NCI-H2081 treated with DMSO at 0.1 percent for 48 hours (cell line): ENCODE data around the gene CHRNB1.

ENCODE experiments used
- DNase-seq: peaks from one replicate; lab custom pipeline; 2025; lab: John Stamatoyannopoulos, UW

The CHRNB1 gene

GRCh38 chr17:7484919-7485377 is 40.1 kb downstream of the CHRNB1 start:
- no peak for DNase-seq

GRCh38 chr17:7486181-7486580 is 41.3 kb downstream of the CHRNB1 start:
- no peak for DNase-seq

GRCh38 chr17:7490144-7490543 is 45.3 kb downstream of the CHRNB1 start:
- no peak for DNase-seq

- DNase-seq = no peak
These were observed 46.7 kb downstream of the CHRNB1 start for GRCh38 chr17:7491583-7491982.

GRCh38 chr17:7493941-7494340 is 49.1 kb downstream of the CHRNB1 start:
- DNase-seq = no peak

- DNase-seq = no peak
These were observed 51.1 kb downstream of the CHRNB1 start for GRCh38 chr17:7495906-7496434.

GRCh38 chr17:7496470-7497183 is 51.8 kb downstream of the CHRNB1 start:
- no peak for DNase-seq

GRCh38 chr17:7497228-7497627 is 52.4 kb downstream of the CHRNB1 start:
- no peak for DNase-seq

- DNase-seq = no peak
These were observed 52.8 kb downstream of the CHRNB1 start for GRCh38 chr17:7497636-7498035.

GRCh38 chr17:7499161-7499560 is 54.3 kb downstream of the CHRNB1 start:
- DNase-seq = no peak

GRCh38 chr17:7501729-7502128 is 56.9 kb downstream of the CHRNB1 start:
- DNase-seq = no peak

- no peak for DNase-seq
These were observed 57.4 kb downstream of the CHRNB1 start for GRCh38 chr17:7502171-7502847.

- no peak for DNase-seq
These were observed 58.1 kb downstream of the CHRNB1 start for GRCh38 chr17:7502987-7503386.

- DNase-seq = no peak
These were observed 58.7 kb downstream of the CHRNB1 start for GRCh38 chr17:7503521-7503920.
